GM21447 (cell line): ENCODE data around the gene DPPA5.
"Not testable (repeated sequence)": the region's sequence is repeated elsewhere in the genome, so short reads cannot be mapped to it uniquely, and the experiment has no call there.

Experiments
- ATAC-seq: cut with Tn5 transposase; IDR thresholded peaks from one replicate; pipeline ENCODE4 v1.9.1; 2021; ENCODE audit not compliant: unreplicated experiment

DPPA5 gene

DNA sequence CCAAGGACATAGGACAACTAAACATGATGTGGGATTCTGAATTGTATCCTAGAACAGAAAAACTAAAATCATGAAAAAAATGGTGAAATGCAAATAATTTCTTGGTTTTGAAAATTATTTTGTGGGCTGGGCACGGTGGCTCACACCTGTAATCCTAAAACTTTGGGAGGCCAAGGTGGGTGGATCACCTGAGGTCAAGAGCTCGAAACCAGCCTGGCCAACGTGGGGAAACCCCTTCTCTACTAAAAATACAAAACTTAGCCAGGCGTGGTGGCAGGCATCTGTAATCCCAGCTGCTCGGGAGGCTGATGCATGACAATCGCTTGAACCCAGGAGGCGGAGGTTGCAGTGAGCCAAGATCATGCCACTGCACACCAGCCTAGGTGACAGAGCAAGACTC lies 50.3 kb downstream of the DPPA5 start:
- not testable (repeated sequence) for ATAC-seq
